ENCODE results near the gene LPIN3. TPM values are rescaled to one million over a fixed set of nuclear protein-coding genes. Genes with fewer than 3 reads are reported as not detected.

The LPIN3 gene
- total and polyA plus RNA-seq, 4 donors, result 2.7 to 6.0 (median 4.2) TPM

GRCh38 chr20:41395667-41396664 is 55.3 kb downstream of the LPIN3 start:
- no peak for DNase-seq (ENCODE audit: low read depth in 4 of 6, low spot score in 6 of 6)
- H3K27me3 ChIP-seq (ENCODE audit: control insufficient read depth, insufficient read depth, low read length), result no peaks in the 10 kb centered on the region
- no peak overlapping the region for H3K27ac ChIP-seq (ENCODE audit: low read depth, low read length)
- WGBS (ENCODE audit: insufficient coverage), result 56% methylated on average over 10 of the region's 18 CpGs
- H3K9me3 ChIP-seq (ENCODE audit: control insufficient read depth, insufficient read depth, low read length), result no peaks in the 10 kb centered on the region
- no peaks in the 10 kb centered on the region for H3K36me3 ChIP-seq (ENCODE audit: control insufficient read depth, insufficient read depth, low read length)
- H3K4me1 ChIP-seq (ENCODE audit: control insufficient read depth, insufficient read depth, low read length), result peaks cover 46% of the 10 kb centered on the region
- H3K4me3 ChIP-seq (ENCODE audit: low read depth, low read length), result no peak overlapping the region

- Histone ChIP-seq H3K27ac (ENCODE audit: low read depth, low read length) (no peak overlapping the region), H3K4me1 (ENCODE audit: control insufficient read depth, insufficient read depth, low read length) (peaks cover 26% of the 10 kb centered on the region), H3K9me3 (ENCODE audit: control insufficient read depth, insufficient read depth, low read length) (no peaks in the 10 kb centered on the region), H3K4me3 (ENCODE audit: low read depth, low read length) (no peak overlapping the region), H3K36me3 (ENCODE audit: control insufficient read depth, insufficient read depth, low read length) (peaks cover 3% of the 10 kb centered on the region), H3K27me3 (ENCODE audit: control insufficient read depth, insufficient read depth, low read length) (no peaks in the 10 kb centered on the region)
- no peak for DNase-seq (ENCODE audit: low read depth in 4 of 6, low spot score in 6 of 6)
- no CpG with 5 or more reads among the region's 2 CpGs for WGBS (ENCODE audit: insufficient coverage)
These were observed 57.8 kb downstream of the LPIN3 start for GRCh38 chr20:41398408-41398807.

GRCh38 chr20:41403604-41404003 is 63.0 kb downstream of the LPIN3 start:
- H3K27me3 ChIP-seq (ENCODE audit: control insufficient read depth, insufficient read depth, low read length), result no peaks in the 10 kb centered on the region
- H3K4me1 ChIP-seq (ENCODE audit: control insufficient read depth, insufficient read depth, low read length), result peaks cover 27% of the 10 kb centered on the region
- H3K27ac ChIP-seq (ENCODE audit: low read depth, low read length), result no peak overlapping the region
- H3K9me3 ChIP-seq (ENCODE audit: control insufficient read depth, insufficient read depth, low read length), result no peaks in the 10 kb centered on the region
- WGBS (ENCODE audit: insufficient coverage), result 73% methylated on average over 8 of the region's 12 CpGs
- no peak overlapping the region for H3K4me3 ChIP-seq (ENCODE audit: low read depth, low read length)
- H3K36me3 ChIP-seq (ENCODE audit: control insufficient read depth, insufficient read depth, low read length), result peaks cover 41% of the 10 kb centered on the region
- DNase-seq (ENCODE audit: low read depth in 4 of 6, low spot score in 6 of 6), result no peak

GRCh38 chr20:41405436-41405835 is 64.8 kb downstream of the LPIN3 start:
- Histone ChIP-seq H3K4me3 (ENCODE audit: low read depth, low read length) (no peak overlapping the region), H3K9me3 (ENCODE audit: control insufficient read depth, insufficient read depth, low read length) (no peaks in the 10 kb centered on the region), H3K36me3 (ENCODE audit: control insufficient read depth, insufficient read depth, low read length) (peaks cover 47% of the 10 kb centered on the region), H3K27ac (ENCODE audit: low read depth, low read length) (no peak overlapping the region), H3K4me1 (ENCODE audit: control insufficient read depth, insufficient read depth, low read length) (peaks cover 33% of the 10 kb centered on the region), H3K27me3 (ENCODE audit: control insufficient read depth, insufficient read depth, low read length) (no peaks in the 10 kb centered on the region)
- 95% methylated on average over 3 of the region's 3 CpGs for WGBS (ENCODE audit: insufficient coverage)
- no peak for DNase-seq (ENCODE audit: low read depth in 4 of 6, low spot score in 6 of 6)

- Histone ChIP-seq H3K27ac (ENCODE audit: low read depth, low read length) (no peak overlapping the region), H3K4me3 (ENCODE audit: low read depth, low read length) (no peak overlapping the region), H3K36me3 (ENCODE audit: control insufficient read depth, insufficient read depth, low read length) (peaks cover 50% of the 10 kb centered on the region), H3K9me3 (ENCODE audit: control insufficient read depth, insufficient read depth, low read length) (no peaks in the 10 kb centered on the region), H3K4me1 (ENCODE audit: control insufficient read depth, insufficient read depth, low read length) (peaks cover 37% of the 10 kb centered on the region), H3K27me3 (ENCODE audit: control insufficient read depth, insufficient read depth, low read length) (no peaks in the 10 kb centered on the region)
- WGBS (ENCODE audit: insufficient coverage), result 75% methylated on average over 7 of the region's 10 CpGs
- no peak for DNase-seq (ENCODE audit: low read depth in 4 of 6, low spot score in 6 of 6)
These were observed 65.7 kb downstream of the LPIN3 start for GRCh38 chr20:41406353-41406752.

GRCh38 chr20:41406896-41407444 is 66.3 kb downstream of the LPIN3 start:
- Histone ChIP-seq H3K4me3 (ENCODE audit: low read depth, low read length) (no peak overlapping the region), H3K27ac (ENCODE audit: low read depth, low read length) (no peak overlapping the region), H3K36me3 (ENCODE audit: control insufficient read depth, insufficient read depth, low read length) (peaks cover 52% of the 10 kb centered on the region), H3K4me1 (ENCODE audit: control insufficient read depth, insufficient read depth, low read length) (peaks cover 37% of the 10 kb centered on the region), H3K27me3 (ENCODE audit: control insufficient read depth, insufficient read depth, low read length) (no peaks in the 10 kb centered on the region), H3K9me3 (ENCODE audit: control insufficient read depth, insufficient read depth, low read length) (no peaks in the 10 kb centered on the region)
- DNase-seq (ENCODE audit: low read depth in 4 of 6, low spot score in 6 of 6), result no peak
- WGBS (ENCODE audit: insufficient coverage), result 79% methylated on average over 6 of the region's 7 CpGs

GRCh38 chr20:41407607-41408006 is 67.0 kb downstream of the LPIN3 start:
- 77% methylated on average over 6 of the region's 10 CpGs for WGBS (ENCODE audit: insufficient coverage)
- peaks cover 57% of the 10 kb centered on the region for H3K36me3 ChIP-seq (ENCODE audit: control insufficient read depth, insufficient read depth, low read length)
- H3K4me3 ChIP-seq (ENCODE audit: low read depth, low read length), result no peak overlapping the region
- no peak for DNase-seq (ENCODE audit: low read depth in 4 of 6, low spot score in 6 of 6)
- H3K27me3 ChIP-seq (ENCODE audit: control insufficient read depth, insufficient read depth, low read length), result no peaks in the 10 kb centered on the region
- no peaks in the 10 kb centered on the region for H3K9me3 ChIP-seq (ENCODE audit: control insufficient read depth, insufficient read depth, low read length)
- H3K4me1 ChIP-seq (ENCODE audit: control insufficient read depth, insufficient read depth, low read length), result peaks cover 37% of the 10 kb centered on the region
- H3K27ac ChIP-seq (ENCODE audit: low read depth, low read length), result no peak overlapping the region

- WGBS (ENCODE audit: insufficient coverage), result 61% methylated on average over 3 of the region's 5 CpGs
- Histone ChIP-seq H3K27me3 (ENCODE audit: control insufficient read depth, insufficient read depth, low read length) (no peaks in the 10 kb centered on the region), H3K4me1 (ENCODE audit: control insufficient read depth, insufficient read depth, low read length) (peaks cover 37% of the 10 kb centered on the region), H3K4me3 (ENCODE audit: low read depth, low read length) (no peak overlapping the region), H3K9me3 (ENCODE audit: control insufficient read depth, insufficient read depth, low read length) (no peaks in the 10 kb centered on the region), H3K27ac (ENCODE audit: low read depth, low read length) (no peak overlapping the region), H3K36me3 (ENCODE audit: control insufficient read depth, insufficient read depth, low read length) (peaks cover 63% of the 10 kb centered on the region)
- DNase-seq (ENCODE audit: low read depth in 4 of 6, low spot score in 6 of 6), result peak in 1 of 6 donors; percentile 52
These were observed 67.7 kb downstream of the LPIN3 start for GRCh38 chr20:41408156-41408794.

GRCh38 chr20:41408986-41409385 is 68.4 kb downstream of the LPIN3 start:
- peak in 4 of 6 donors; percentile 35 to 76 (median 64) for DNase-seq (ENCODE audit: low read depth in 4 of 6, low spot score in 6 of 6)
- H3K36me3 ChIP-seq (ENCODE audit: control insufficient read depth, insufficient read depth, low read length), result peaks cover 62% of the 10 kb centered on the region
- H3K4me3 ChIP-seq (ENCODE audit: low read depth, low read length), result no peak overlapping the region
- H3K4me1 ChIP-seq (ENCODE audit: control insufficient read depth, insufficient read depth, low read length), result peaks cover 37% of the 10 kb centered on the region
- no peaks in the 10 kb centered on the region for H3K9me3 ChIP-seq (ENCODE audit: control insufficient read depth, insufficient read depth, low read length)
- 9% methylated on average over 8 of the region's 9 CpGs for WGBS (ENCODE audit: insufficient coverage)
- no peaks in the 10 kb centered on the region for H3K27me3 ChIP-seq (ENCODE audit: control insufficient read depth, insufficient read depth, low read length)
- H3K27ac ChIP-seq (ENCODE audit: low read depth, low read length), result peak overlapping the region; percentile 54
